A172 (cell line): Measurements from ENCODE around the gene CNGA1. TPM values are rescaled to one million over a fixed set of nuclear protein-coding genes. Genes with fewer than 3 reads are reported as not detected.
A peak's percentile ranks its signal among the peaks of the same experiment; 100 is the strongest.
"Not testable (repeated sequence)": the region's sequence is repeated elsewhere in the genome, so short reads cannot be mapped to it uniquely, and the experiment has no call there.

Source experiments
- DNase-seq: peaks from one replicate; pipeline ENCODE4 v3.0.0-alpha.2; 2015; ENCODE audit warnings: low spot score
- total RNA-seq: library from RNA; depleted of rRNA; stranded (reverse); fragments of >200 nt; shearing (Covaris generic); gene quantifications from 2 replicates; pipeline ENCODE4 v1.2.3, GENCODE V29; 2014

CNGA1 gene
- total RNA-seq, 1 experiment from 2014 or later = not detected

DNA sequence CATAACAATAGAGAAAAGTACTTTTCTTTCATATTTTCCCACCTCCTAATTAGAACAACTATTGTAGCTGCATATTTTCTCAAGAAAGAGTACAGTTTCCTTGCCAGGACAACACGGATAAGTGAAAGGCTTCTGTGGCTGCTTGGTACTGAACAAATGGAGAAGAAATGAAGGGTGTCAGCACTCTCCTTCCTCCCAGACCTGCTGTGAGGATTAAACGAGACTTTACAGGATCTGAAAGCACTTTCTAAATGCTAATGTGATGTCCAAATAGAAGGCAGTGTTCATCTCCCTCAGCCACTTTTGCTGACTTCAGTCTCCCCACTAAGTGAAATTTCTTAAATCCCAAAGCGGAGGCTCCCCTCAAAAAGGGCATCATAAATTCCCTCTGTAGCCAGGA is 14.0 kb upstream of the CNGA1 start:
- no peak for DNase-seq

DNA sequence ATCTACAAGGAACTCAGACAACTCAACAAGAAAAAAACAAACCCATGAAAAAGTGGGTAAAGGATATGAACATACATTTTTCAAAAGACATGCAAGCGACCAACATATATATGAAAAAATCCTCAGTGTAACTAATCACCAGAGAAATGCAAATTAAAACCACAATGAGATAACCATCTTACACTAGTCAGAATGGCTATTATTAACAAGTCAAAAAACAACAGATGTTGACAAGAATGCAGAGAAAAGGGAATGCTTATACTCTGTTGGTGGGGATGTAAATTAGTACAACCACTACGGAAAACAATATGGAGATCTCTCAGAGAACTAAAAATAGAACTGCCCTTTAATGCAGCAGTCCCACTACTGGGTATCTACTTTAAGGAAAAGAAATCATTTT is 12.2 kb upstream of the CNGA1 start:
- DNase-seq = no peak

DNA sequence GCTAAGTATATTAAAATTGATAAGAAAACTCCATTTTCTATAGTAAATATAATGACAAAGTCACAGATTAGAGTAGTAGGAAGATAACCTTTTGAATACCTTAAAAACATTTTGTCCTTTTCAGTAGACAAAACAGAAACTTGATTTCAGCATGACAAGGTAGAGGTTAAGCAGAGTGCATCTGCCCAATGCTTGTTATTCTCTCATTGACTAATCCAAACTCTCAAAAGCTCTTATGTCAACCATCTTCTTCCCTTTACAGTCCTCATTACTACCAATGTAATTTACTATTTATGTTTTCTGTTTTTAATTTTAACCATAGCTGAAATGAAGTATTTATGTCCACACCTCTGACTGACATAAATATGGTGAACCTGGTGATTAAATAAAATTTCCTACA is 11.2 kb upstream of the CNGA1 start:
- DNase-seq = no peak

DNA sequence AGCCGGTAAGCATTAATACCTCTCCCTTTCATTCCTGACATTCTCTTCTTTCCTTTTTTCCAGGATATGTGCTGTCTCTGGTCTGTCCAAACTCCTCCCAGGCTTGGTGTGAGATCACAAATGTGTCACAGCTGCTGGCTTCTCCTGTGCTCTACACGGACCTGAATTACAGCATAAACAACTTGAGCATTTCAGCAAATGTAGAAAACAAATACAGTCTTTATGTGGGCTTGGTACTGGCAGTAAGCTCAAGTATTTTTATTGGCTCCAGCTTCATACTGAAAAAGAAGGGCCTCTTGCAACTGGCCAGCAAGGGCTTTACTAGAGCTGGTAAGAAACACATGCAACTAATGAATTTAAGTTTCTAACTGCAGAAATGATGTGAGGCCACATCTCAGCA is 8.5 kb upstream of the CNGA1 start:
- DNase-seq = no peak

DNA sequence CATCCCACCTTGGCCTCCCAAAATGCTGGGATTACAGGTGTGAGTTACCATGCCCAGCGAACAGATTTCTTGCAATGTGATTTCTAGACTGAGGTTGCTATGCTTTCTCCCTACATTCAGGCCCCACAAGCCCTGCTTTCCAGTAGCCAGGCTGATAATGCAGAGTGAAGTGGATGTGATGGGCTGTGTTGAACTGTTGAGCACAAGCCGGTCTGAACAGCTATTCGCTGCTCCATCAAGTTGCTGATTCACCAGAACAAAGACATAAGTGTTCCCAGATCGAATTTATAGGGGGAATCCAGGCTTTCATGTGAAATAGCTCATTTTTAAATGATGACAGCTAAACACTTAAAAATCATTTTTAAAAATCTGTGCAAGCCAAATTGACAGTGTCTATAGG is 8.0 kb upstream of the CNGA1 start:
- no peak for DNase-seq

DNA sequence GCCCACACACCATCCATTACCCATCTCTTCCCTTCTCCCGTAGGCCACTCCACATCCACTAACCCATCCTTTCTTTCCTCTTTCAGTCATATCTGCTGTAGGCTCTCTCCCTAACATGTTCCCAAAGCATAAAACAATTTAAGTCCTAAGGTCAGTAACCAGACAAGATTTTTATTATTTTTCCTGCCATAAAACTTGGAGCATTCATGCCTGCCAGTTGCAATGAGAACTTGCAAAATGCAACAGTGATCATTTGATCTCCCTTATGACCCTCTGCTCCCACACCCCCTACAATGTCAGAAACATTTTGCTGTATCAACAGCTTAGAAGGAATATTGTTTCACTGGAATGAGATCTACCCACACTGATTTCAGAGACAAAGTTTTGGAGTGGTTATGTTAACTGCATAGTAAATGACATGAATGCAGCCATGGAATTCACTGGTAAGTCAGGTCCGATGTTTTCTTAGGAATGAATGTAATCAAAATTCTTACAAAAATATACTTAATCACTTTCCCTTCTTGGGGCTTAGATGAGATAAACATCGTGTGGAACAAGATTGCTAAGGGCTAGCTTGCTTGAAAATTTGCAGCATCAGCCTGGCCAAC is 5.8 kb upstream of the CNGA1 start:
- no peak for DNase-seq

DNA sequence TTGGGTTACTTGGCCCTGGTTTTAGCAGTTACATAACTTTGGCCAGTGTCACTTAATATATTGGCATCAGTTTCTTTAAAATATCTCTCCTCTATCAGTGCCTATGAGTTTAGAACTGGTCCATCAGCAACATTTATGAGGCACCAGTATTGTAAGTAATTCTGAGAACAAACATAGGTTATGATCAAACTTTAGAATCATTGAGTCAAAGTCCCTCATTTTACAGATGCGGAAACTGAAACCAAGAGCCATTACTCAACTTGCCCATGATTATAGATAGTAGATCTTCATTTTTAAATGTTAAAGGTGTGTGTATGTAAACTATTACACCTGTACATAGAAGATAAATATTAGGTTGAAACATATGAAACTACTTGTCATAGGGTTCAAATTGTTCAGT is 4.6 kb upstream of the CNGA1 start:
- no peak for DNase-seq

DNA sequence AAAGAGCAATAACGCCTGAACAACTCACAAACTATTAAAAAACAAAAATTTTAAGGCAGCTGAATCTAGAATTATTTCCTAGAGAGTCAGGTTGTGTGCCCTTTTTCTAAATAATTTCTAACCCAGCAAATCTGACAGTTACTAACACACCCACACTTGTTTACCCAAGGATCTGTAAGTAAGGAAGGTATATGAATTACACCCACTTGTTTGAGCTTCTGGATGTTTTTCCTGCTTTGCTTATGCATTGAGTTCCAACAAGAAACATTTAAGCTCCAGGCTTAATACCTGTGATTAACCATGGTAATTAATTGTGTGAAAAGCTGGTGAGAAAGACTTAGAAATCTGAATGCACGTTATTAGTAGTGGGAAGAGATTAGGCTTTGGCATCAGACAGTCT is 1.6 kb upstream of the CNGA1 start:
- DNase-seq = no peak

DNA sequence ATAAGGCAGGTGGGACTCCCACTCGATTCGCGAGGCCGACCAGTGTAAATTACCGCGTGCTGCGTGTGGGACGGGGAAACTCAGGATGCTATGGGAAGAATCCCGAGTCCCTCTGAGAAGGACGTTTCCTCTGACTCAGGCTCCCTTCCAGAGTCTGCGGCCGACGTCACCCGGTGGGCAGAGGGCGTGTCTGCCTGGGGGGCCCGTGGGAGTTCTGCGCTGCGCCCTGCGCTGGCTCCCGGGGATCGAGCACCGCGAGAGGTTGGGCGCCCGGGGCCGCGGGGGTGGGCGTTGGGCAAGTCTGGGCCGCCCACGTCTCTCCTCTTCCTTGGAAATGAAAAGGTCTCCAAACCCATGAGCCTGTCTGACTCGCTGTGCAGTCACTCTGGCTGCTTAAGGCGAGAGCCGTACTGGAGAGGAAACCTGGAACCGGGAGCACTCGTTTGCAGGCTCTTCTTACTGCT is 659 bp upstream of the CNGA1 start:
- DNase-seq = peak; percentile 33

DNA sequence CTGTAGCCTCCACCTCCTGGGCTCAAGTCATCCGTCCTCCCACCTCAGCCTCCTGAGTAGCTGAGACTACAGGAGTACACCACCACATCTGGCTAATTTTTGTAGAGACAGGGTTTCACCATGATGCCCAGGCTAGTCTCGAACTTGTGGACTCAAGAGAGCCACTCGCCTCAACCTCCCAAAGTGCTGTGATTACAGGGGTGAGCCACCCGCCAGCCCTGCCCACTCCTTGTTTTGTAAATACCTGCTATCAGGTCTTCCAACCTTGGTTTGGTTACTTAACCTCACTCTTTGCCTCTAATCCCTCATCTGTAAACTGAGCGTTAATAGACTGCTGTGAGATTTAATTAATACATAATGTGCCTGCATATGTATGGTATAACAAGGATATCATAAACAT is 803 bp downstream of the CNGA1 start:
- DNase-seq = no peak

DNA sequence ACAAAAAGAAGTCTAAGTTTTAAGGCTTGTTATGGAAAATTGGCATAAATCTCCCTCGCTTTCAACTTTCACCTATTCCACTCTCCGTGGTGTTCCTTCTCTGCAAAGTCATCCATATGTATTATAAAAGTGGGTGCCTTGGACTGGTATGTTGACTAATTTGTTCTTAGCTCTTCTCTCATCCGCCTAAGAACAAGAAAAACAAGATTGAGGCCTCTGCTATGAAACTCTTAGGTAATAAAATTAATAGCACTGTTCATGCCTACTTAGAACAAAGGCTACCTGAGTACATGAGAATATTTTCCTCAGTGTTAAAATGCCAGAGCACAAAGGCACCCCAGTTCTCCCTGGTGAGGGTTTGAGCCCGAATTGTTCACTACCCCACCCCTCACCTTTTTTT is 1.3 kb downstream of the CNGA1 start:
- DNase-seq = no peak

DNA sequence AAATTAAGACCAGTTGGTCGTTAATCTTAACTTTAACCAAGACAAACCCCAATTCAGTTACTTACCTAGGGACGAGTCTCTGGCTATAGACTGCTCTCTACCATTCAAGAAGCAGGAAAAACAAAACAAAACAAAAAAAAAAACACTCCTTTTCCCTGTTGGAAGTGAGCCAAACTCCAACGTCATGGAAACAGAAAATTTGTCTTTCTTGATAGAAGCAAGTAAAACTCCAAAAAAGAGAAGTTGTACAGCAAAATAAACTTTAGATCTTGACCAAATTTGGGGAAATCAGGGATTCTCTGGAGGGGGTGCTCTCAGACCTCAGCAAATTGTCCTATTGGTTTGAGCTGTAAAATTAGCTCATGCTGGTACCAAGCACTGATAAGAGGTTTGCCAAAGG is 3.7 kb downstream of the CNGA1 start:
- no peak for DNase-seq

DNA sequence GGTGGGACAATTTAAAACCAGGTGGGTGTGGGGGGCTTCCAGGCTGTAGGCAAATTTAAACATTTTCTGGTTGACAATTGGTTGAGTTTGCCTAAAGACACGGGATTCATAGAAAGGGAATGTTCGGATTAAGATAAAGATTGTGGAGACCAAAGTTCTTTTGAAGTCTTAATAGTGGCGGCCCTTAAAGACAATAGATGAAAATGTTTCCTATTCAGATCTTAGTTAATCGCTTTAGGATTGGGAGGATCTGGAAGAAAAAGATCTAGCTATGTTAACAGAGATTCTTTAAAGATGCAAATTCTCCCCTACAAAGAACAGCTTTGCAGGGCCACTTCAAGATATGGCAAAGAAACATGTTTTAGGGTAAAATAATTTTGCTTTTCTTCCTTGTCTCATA is 4.8 kb downstream of the CNGA1 start:
- no peak for DNase-seq

DNA sequence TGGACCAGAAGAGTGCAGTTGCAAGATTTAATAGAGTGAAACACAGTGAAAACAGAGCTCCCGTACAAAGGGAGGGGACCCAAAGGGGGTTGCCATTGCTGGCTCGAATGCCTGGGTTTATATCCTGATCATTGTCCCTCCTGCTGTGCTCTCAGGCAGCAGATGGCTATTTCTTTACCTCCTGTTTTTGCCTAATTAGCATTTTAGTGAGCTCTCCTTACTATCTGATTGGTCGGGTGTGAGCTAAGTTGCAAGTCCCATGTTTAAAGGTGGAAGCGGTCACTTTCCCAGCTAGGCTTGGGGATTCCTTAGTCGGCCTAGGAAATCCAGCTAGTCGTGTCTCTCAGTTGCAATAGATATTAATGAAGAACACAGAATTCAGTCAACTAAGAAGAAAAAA is 5.6 kb downstream of the CNGA1 start:
- DNase-seq = not testable (repeated sequence)

DNA sequence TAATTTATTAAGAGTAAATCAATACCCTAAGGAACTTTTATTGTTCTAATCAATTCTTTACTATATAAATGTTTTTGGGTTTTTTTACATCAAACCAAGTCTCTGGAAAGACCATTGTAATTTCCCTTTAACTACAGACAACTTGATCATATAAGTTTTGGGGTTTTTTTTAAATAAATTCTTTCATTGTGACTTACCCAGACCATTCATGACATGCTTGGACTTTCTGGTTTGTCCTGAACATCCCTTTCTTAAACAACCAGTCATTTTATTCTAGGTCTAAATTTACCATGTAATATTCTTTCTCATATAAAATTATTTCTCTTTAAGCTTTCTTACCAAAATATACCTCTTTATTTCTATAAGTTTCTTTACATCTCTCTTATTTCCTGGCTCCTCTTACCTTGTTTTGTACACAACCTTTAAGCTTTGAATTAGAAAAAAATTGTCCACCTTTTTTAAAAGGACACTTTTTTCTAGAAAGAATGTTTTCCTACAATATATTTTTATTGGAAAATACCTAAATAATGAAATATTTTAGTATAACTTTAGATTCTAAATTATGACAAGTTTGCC is 8.4 kb downstream of the CNGA1 start:
- no peak for DNase-seq

DNA sequence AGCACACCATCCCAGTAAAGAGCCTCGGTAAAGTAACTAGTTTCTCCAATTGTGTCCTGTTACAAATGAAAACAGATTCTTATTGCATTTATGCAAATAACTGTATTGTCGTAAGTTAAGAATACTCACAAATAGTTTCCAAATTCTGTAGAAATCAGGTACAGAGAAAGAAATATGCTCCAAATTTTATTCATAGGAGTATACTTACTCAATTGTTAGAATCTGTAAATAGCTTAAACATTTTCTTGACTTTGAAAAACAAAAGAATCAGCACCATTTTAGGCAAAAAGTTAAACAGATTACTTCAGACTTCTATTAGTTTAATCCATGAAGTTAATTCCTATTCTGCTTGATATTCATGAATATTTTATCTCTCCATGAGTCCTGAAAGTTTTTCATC is 10.7 kb downstream of the CNGA1 start:
- no peak for DNase-seq

DNA sequence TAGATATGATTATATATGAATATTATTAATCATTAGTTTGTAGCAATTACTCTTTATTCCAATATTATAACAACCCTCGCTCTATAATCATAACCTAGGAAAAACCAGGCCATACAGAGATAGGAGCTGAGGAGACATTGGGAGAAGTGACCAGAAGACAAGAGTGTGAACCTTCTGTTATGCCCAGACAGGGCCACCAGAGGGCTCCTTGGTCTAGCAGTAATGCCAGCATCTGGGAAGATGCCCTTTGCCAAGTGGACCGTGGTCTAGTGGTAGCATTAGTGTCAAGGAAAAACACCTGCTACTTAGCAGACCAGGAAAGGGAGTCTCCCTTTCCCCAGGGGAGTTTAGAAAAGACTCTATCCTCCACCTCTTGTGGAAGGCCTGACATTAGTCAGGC is 12.9 kb downstream of the CNGA1 start:
- peak; percentile 22 for DNase-seq

DNA sequence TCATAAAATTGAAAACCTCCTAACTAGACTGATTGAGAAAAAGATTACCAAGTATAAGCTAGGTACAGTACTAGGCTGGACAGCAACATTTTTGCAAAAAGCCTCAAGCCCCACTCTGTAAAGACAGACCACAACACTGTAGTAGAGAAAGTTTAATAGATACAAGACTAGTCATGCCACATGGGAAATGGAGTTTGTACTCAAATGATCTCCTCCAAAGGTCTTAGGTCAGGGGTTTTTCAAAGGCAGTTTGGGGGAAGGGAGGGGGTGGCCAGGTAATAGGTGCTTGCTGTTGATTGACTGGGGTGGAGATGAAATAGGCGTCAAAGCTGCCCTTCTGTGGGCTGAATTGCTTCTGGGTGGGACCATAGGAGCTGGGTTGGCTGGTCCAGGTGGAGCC is 14.2 kb downstream of the CNGA1 start:
- no peak for DNase-seq

DNA sequence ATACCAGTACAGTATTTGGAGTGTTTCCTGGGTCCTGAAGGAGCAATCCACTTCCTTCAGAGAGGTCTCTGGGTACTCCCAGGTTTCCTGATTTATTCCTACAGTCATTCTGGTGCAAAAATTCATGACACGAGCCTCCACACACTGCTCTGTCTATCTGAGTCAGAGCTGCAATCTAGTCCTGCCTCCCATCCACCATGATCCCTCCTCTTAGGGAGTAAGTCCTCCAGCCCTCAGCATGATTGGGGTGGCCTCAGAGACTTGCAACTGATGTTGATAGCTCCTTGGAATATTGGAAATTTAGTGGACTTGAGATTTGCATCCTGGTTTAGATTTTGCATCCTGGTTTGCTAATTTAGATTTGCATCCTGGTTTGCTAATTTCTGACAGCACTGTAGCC is 20.5 kb downstream of the CNGA1 start:
- DNase-seq = no peak

DNA sequence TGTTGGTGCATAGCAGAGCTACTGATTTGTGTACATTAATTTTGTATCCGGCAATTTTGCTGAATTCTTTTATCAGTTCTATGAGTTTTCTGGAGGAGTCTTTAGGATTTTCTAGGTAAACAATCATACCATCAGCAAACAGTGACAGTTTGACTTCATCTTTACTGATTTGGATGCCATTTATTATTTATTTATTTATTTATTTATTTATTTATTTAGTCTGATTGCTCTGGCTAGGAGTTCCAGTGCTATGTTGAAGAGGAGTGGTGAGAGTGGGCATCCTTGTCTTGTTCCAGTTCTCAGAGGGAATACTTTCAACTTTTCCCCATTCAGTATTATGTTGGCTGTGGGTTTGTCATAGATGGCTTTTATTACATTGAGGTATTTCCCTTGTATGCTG is 24.0 kb downstream of the CNGA1 start:
- not testable (repeated sequence) for DNase-seq

DNA sequence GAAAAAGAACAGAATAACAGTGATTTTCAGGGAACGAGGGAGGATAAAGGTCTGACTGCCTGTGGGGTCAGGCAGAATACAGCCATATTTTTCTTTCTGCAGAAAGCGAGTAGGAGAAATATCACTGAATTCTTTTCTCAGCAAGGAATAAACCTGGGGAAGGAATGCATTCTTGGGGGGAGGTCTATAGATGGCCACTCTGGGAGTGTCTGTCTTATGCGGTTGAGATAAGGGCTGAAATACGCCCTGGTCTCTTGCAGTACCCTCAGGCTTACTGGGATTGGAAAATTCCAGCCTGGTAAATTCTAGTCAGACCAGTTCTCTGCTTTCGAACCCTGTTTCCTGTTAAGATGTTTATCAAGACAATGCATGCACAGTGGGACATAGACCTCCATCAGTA is 26.3 kb downstream of the CNGA1 start:
- DNase-seq = no peak

DNA sequence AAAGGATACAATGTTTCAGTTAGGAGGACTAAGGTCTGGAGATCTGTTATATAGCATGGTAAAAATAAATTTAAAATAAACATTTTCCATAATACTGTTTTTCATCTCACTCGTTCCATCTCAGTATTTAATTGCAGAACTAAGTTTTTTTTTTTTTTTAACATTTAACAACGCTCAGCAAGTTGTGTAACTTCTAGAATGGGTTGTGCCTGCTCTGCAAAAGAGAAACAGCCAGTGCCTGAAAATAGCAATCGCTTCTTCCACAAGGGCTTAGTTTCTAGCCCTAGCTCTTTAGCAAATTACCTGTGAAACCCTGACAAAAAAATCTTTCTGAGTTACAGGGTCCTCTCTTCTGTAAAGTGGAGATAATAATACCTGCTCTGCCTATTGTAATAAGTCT is 41.9 kb downstream of the CNGA1 start:
- DNase-seq = no peak

DNA sequence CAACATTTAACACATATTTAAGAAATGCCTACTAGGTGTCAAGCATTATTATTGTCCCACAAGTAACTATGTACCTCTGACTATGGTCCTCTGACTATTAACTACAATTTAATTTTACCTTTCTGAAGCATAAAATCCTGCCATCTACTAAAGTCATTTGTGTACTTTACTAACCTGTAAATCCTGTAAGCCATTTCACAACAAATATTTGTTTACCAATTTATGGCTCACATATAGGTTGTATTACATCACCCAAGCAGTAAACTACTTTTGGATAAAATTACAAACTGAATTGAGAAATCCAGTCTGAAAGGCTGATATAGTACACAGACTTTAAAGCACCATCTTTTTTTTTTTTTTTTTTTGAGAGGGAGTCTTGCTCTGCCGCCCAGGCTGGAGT is 43.8 kb downstream of the CNGA1 start:
- DNase-seq = no peak

DNA sequence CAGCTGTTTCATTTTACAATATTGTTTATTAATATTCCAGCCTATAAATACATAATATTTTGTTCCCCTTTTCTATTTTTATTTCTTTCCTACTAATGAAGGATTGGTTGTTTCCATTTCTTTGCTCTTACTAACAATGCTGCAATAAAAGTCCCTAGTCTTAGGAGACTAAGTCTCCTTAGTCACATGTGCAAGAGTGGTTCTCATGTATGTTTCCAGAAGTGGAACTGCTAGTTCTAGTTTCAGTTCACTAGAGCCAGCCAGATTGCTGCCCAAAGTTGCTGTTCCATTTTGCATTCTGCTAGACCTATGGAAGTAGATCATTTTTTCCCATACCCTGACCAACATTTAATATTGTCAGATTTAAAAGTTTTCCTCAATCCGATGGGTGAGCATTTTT is 44.3 kb downstream of the CNGA1 start:
- DNase-seq = no peak
